ENCODE results near the gene TUBG1.
"Not testable (repeated sequence)": the region's sequence is repeated elsewhere in the genome, so short reads cannot be mapped to it uniquely, and the experiment has no call there.

Gene TUBG1

GRCh38 chr17:42623271-42623670 lies 13.8 kb downstream of the TUBG1 start:
- DNase-seq: no peak
- H3K4me3 Mint-ChIP-seq: no peak overlapping the region
- no peaks in the 10 kb centered on the region for H3K36me3 Mint-ChIP-seq
- H3K4me1 Mint-ChIP-seq: peaks cover 6% of the 10 kb centered on the region
- H3K27ac Mint-ChIP-seq: no peak overlapping the region
- no peaks in the 10 kb centered on the region for H3K9me3 Mint-ChIP-seq
- CTCF ChIA-PET: no interaction called here
- peaks cover 6% of the 10 kb centered on the region for H3K27me3 Mint-ChIP-seq

- Mint-ChIP-seq H3K27ac (no peak overlapping the region), H3K36me3 (no peaks in the 10 kb centered on the region), H3K9me3 (no peaks in the 10 kb centered on the region), H3K27me3 (peaks cover 6% of the 10 kb centered on the region), H3K4me3 (no peak overlapping the region), H3K4me1 (no peaks in the 10 kb centered on the region)
- DNase-seq: no peak
- CTCF ChIA-PET: interaction anchor here (1.4 kb wide), 1 partner anchor 57 kb away, joined by 3 read pairs; no protein-coding TSS in a partner anchor
Observed at GRCh38 chr17:42623732-42624596, 14.5 kb downstream of the TUBG1 start.

- H3K4me1 Mint-ChIP-seq, DNase-seq, H3K4me3 Mint-ChIP-seq, H3K27ac Mint-ChIP-seq, CTCF ChIA-PET, H3K9me3 Mint-ChIP-seq, H3K36me3 Mint-ChIP-seq, H3K27me3 Mint-ChIP-seq: not testable (repeated sequence)
Observed at GRCh38 chr17:42627032-42627764, 17.7 kb downstream of the TUBG1 start.

GRCh38 chr17:42629411-42630009 lies 20.0 kb downstream of the TUBG1 start:
- no peak overlapping the region for H3K4me3 Mint-ChIP-seq
- CTCF ChIA-PET: no interaction called here
- no peaks in the 10 kb centered on the region for H3K36me3 Mint-ChIP-seq
- no peak for DNase-seq
- H3K4me1 Mint-ChIP-seq: no peaks in the 10 kb centered on the region
- H3K27ac Mint-ChIP-seq: no peak overlapping the region
- H3K27me3 Mint-ChIP-seq: peaks cover 12% of the 10 kb centered on the region
- H3K9me3 Mint-ChIP-seq: no peaks in the 10 kb centered on the region

GRCh38 chr17:42632949-42633444 lies 23.5 kb downstream of the TUBG1 start:
- no peak overlapping the region for H3K4me3 Mint-ChIP-seq
- no peaks in the 10 kb centered on the region for H3K4me1 Mint-ChIP-seq

GRCh38 chr17:42639525-42640113 lies 30.1 kb downstream of the TUBG1 start:
- no peak for DNase-seq

More at GRCh38 chr17:42632949-42633444, 23.5 kb downstream of the TUBG1 start:
- H3K27ac Mint-ChIP-seq: no peak overlapping the region
- H3K27me3 Mint-ChIP-seq: peaks cover 15% of the 10 kb centered on the region
- H3K9me3 Mint-ChIP-seq: no peaks in the 10 kb centered on the region
- CTCF ChIA-PET: interaction anchor here (1.4 kb wide), 1 partner anchor 55 kb away, joined by 4 read pairs; the partner anchor contains the start of gene PSMC3IP
- DNase-seq: no peak
- H3K36me3 Mint-ChIP-seq: no peaks in the 10 kb centered on the region

GRCh38 chr17:42640121-42640520 lies 30.6 kb downstream of the TUBG1 start:
- Mint-ChIP-seq H3K27ac (no peak overlapping the region), H3K4me3 (no peak overlapping the region), H3K36me3 (no peaks in the 10 kb centered on the region), H3K4me1 (no peaks in the 10 kb centered on the region), H3K27me3 (peaks cover 37% of the 10 kb centered on the region), H3K9me3 (no peaks in the 10 kb centered on the region)
- CTCF ChIA-PET: no interaction called here
- DNase-seq: no peak

More at GRCh38 chr17:42639525-42640113, 30.1 kb downstream of the TUBG1 start:
- no peaks in the 10 kb centered on the region for H3K9me3 Mint-ChIP-seq
- H3K4me1 Mint-ChIP-seq: no peaks in the 10 kb centered on the region
- CTCF ChIA-PET: no interaction called here
- H3K36me3 Mint-ChIP-seq: no peaks in the 10 kb centered on the region
- H3K4me3 Mint-ChIP-seq: no peak overlapping the region
- peaks cover 37% of the 10 kb centered on the region for H3K27me3 Mint-ChIP-seq
- H3K27ac Mint-ChIP-seq: no peak overlapping the region

GRCh38 chr17:42642336-42642735 lies 32.9 kb downstream of the TUBG1 start:
- CTCF ChIA-PET: no interaction called here
- H3K4me1 Mint-ChIP-seq: no peaks in the 10 kb centered on the region
- peaks cover 38% of the 10 kb centered on the region for H3K27me3 Mint-ChIP-seq

GRCh38 chr17:42647778-42648177 lies 38.3 kb downstream of the TUBG1 start:
- Mint-ChIP-seq H3K36me3 (no peaks in the 10 kb centered on the region), H3K4me3 (no peak overlapping the region), H3K9me3 (no peaks in the 10 kb centered on the region), H3K4me1 (peaks cover 2% of the 10 kb centered on the region), H3K27ac (no peak overlapping the region), H3K27me3 (peaks cover 37% of the 10 kb centered on the region)
- CTCF ChIA-PET: no interaction called here
- DNase-seq: no peak

More at GRCh38 chr17:42642336-42642735, 32.9 kb downstream of the TUBG1 start:
- H3K9me3 Mint-ChIP-seq: no peaks in the 10 kb centered on the region
- no peak overlapping the region for H3K4me3 Mint-ChIP-seq
- DNase-seq: no peak
- no peaks in the 10 kb centered on the region for H3K36me3 Mint-ChIP-seq
- no peak overlapping the region for H3K27ac Mint-ChIP-seq

GRCh38 chr17:42651392-42651791 lies 41.9 kb downstream of the TUBG1 start:
- H3K4me1 Mint-ChIP-seq: peaks cover 2% of the 10 kb centered on the region
- DNase-seq: no peak

GRCh38 chr17:42653179-42654124 lies 44.0 kb downstream of the TUBG1 start:
- CTCF ChIA-PET: no interaction called here
- no peaks in the 10 kb centered on the region for H3K9me3 Mint-ChIP-seq
- peaks cover 6% of the 10 kb centered on the region for H3K4me1 Mint-ChIP-seq
- H3K27ac Mint-ChIP-seq: no peak overlapping the region
- H3K27me3 Mint-ChIP-seq: peaks cover 44% of the 10 kb centered on the region
- no peaks in the 10 kb centered on the region for H3K36me3 Mint-ChIP-seq
- no peak for DNase-seq
- H3K4me3 Mint-ChIP-seq: no peak overlapping the region

More at GRCh38 chr17:42651392-42651791, 41.9 kb downstream of the TUBG1 start:
- Mint-ChIP-seq H3K27ac (no peak overlapping the region), H3K36me3 (no peaks in the 10 kb centered on the region), H3K4me3 (no peak overlapping the region), H3K27me3 (peaks cover 56% of the 10 kb centered on the region), H3K9me3 (no peaks in the 10 kb centered on the region)
- CTCF ChIA-PET: interaction anchor here (0.6 kb wide), 1 partner anchor 225 kb away, joined by 5 read pairs; no protein-coding TSS in a partner anchor

GRCh38 chr17:42655528-42655927 lies 46.0 kb downstream of the TUBG1 start:
- peaks cover 16% of the 10 kb centered on the region for H3K4me1 Mint-ChIP-seq
- no peak overlapping the region for H3K27ac Mint-ChIP-seq
- H3K4me3 Mint-ChIP-seq: no peak overlapping the region
- H3K9me3 Mint-ChIP-seq: no peaks in the 10 kb centered on the region
- H3K27me3 Mint-ChIP-seq: peaks cover 48% of the 10 kb centered on the region
- no peak for DNase-seq
- H3K36me3 Mint-ChIP-seq: no peaks in the 10 kb centered on the region
- CTCF ChIA-PET: no interaction called here
